ENCODE data around the gene KLF14. TPM values are rescaled to one million over a fixed set of nuclear protein-coding genes. Genes with fewer than 3 reads are reported as not detected.

KLF14 gene
- total RNA-seq, 1 donor from 2014 or later = not detected

Other genes starting within 250 kb of the KLF14 start
- gene MEST, start 242.1 kb downstream of the KLF14 start, total RNA-seq = 6.4 TPM
- gene COPG2, start 65.5 kb downstream of the KLF14 start, total RNA-seq = 18.2 TPM
- not detected for gene TSGA13, start 47.7 kb downstream of the KLF14 start, total RNA-seq

Measured in Right ventricle myocardium superior (tissue), 1 donor.